Measurements from ENCODE around the gene FLNB.

DNA sequence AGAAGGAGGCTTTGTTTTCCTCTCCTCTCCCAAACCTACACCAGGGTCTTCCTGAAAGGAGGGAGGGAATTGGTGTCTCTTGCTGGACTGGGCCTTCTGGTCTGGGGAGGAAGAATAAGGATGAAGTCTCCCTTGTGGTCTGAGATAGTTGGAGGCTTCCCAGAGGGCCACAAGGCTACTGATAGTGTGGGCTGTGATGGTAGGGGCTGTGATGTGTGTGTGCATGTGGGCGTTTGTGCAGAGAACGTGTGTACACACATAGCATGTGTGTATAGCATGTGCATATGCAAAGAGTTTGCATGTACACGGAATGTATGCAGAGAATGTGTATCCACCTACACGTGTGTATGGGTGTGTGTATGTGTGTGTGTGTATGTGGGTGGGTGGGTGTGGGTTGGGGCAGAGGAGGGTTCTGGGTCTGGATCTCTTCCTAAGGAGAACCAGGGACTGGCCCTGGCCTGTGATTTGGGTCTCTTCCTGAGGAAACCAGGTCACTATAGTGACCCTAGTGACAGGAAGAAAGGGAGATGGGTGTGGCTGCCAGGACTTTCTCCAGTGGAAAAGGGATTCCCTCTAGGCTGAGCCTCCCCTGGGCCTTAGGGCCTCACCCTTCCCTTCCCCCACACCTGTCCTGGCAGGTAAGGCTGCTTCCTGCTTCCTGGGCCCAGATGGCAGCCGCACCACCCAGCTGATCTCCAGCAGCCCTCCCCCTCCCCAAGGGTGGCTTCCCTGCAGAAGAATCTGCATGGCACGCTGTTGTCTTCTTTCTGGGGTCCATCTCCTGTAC lies 1.7 kb downstream of the FLNB start:
- TF ChIP-seq, protein P1, sequence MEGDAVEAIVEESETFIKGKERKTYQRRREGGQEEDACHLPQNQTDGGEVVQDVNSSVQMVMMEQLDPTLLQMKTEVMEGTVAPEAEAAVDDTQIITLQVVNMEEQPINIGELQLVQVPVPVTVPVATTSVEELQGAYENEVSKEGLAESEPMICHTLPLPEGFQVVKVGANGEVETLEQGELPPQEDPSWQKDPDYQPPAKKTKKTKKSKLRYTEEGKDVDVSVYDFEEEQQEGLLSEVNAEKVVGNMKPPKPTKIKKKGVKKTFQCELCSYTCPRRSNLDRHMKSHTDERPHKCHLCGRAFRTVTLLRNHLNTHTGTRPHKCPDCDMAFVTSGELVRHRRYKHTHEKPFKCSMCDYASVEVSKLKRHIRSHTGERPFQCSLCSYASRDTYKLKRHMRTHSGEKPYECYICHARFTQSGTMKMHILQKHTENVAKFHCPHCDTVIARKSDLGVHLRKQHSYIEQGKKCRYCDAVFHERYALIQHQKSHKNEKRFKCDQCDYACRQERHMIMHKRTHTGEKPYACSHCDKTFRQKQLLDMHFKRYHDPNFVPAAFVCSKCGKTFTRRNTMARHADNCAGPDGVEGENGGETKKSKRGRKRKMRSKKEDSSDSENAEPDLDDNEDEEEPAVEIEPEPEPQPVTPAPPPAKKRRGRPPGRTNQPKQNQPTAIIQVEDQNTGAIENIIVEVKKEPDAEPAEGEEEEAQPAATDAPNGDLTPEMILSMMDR (IDR thresholded peaks at IDR 0.05), result no peak
- TF ChIP-seq POLR2A (IDR thresholded peaks at IDR 0.05), result peak in 1 of 3 donors; percentile 15
